H1 (cell line): ENCODE measurements around the gene FARSB. TPM values are rescaled to one million over a fixed set of nuclear protein-coding genes. Genes with fewer than 3 reads are reported as not detected.

Source experiments
- CHD2 ChIP-seq: IDR thresholded peaks from 2 replicates; pipeline ENCODE4 v1.6.1; 2012; ENCODE audit warnings: low read length, improper control_type of control experiment
- CTCF ChIP-seq, 3 experiments: IDR thresholded peaks; 1 replicate in 2 of 3; 2 replicates in 1 of 3; pipeline versions ENCODE4 v1.5.1 to v1.6.1; 2011; ENCODE audit warnings: low read length in 3 of 3, mild to moderate bottlenecking in 3 of 3, inconsistent platforms in 2 of 3, low read depth in 1 of 3, moderate library complexity in 1 of 3; ENCODE audit not compliant: insufficient read depth in 1 of 3; ENCODE audit errors: control extremely low read depth in 1 of 3
- KDM4A ChIP-seq: IDR thresholded peaks from one replicate; pipeline ENCODE4 v1.7.1; 2012; ENCODE audit warnings: low read depth, mild to moderate bottlenecking, moderate library complexity, low read length, inconsistent platforms; ENCODE audit not compliant: severe bottlenecking
- KDM5A ChIP-seq: fragments of 200-600 bp; IDR thresholded peaks from 2 replicates; pipeline ENCODE4 v1.7.1; 2012; ENCODE audit warnings: mild to moderate bottlenecking, low read length, inconsistent platforms, mixed read lengths
- TEAD4 ChIP-seq: IDR thresholded peaks from 2 replicates; pipeline ENCODE4 v1.6.1; 2012; ENCODE audit warnings: low read depth, low read length, inconsistent platforms, mixed read lengths
- polyA plus RNA-seq, 7 experiments: library from polyadenylated mRNA; depleted of rRNA in 3 of 7; stranded (reverse) in 5 of 7; unstranded in 2 of 7; fragments of >200 nt in 5 of 7; fragments of 200-250 nt in 2 of 7; gene quantifications; 1 replicate in 5 of 7; 2 replicates in 1 of 7; 4 replicates in 1 of 7; pipeline versions ENCODE4 v1.2.1 to v1.2.3, GENCODE V29; 2011 to 2013; ENCODE audit warnings: missing spikeins in 2 of 7, mixed read lengths in 2 of 7
- total RNA-seq: library from RNA; stranded (reverse); fragmentation: NEBNext Ultra II Directional; extraction: Animal tissue kit (Norgen Biotek cat#: 25700); gene quantifications from 2 replicates; pipeline ENCODE4 v1.2.1, GENCODE V29; 2021

FARSB gene
- total and polyA plus RNA-seq, 2 of the 8 experiments (the other 6 are each of a cell fraction or from before 2014, with no cell fraction given): 21.0 to 37.9 TPM

- TF ChIP-seq CTCF (IDR thresholded peaks at IDR 0.05; ENCODE audit: control extremely low read depth in 1 of 3, insufficient read depth in 1 of 3, low read depth in 1 of 3, low read length in 3 of 3) (peak in 1 of 3 experiments; percentile 7; a peak in 1 of 4 replicates), KDM4A (no peak), CHD2 (no peak), TEAD4 (peak; percentile 53; the same call in 1 of the 2 replicates), KDM5A (no peak)
Measured at GRCh38 chr2:222548992-222549391, 106.9 kb downstream of the FARSB start (continued).
